Esophagus squamous epithelium (tissue), 5 donors: ENCODE measurements around the gene RAET1L. TPM values are rescaled to one million over a fixed set of nuclear protein-coding genes. Genes with fewer than 3 reads are reported as not detected.
A peak's percentile ranks its signal among the peaks of the same experiment; 100 is the strongest.

Source experiments
- DNase-seq: peaks from one replicate; lab custom pipeline; 2025; lab: John Stamatoyannopoulos, UW
- H3K27ac ChIP-seq, 4 donors: fragments of 200-600 bp; sonication (generic); one replicate each; pipeline ENCODE4 v1.5.1; 2016 to 2019; ENCODE audit warnings: mild to moderate bottlenecking in 1 of 4
- H3K27me3 ChIP-seq, 4 donors: fragments of 200-600 bp; sonication (generic); 1 replicate in 3 of 4; 2 replicates in 1 of 4; pipeline versions ENCODE4 v1.5.1 to v1.6.0; 2017 to 2021; ENCODE audit warnings: antibody characterized with exemption in 1 of 4
- H3K36me3 ChIP-seq, 3 donors: fragments of 200-600 bp; sonication (generic); one replicate each; pipeline ENCODE4 v1.5.1; 2016 to 2019
- H3K4me1 ChIP-seq, 3 donors: fragments of 200-600 bp; sonication (generic); one replicate each; pipeline ENCODE4 v1.5.1; 2017 to 2019
- H3K4me3 ChIP-seq, 4 donors: fragments of 200-600 bp; sonication (generic); 1 replicate in 3 of 4; 2 replicates in 1 of 4; pipeline ENCODE4 v1.5.1; 2016 to 2019; ENCODE audit warnings: mild to moderate bottlenecking in 2 of 4, moderate library complexity in 1 of 4
- H3K9me3 ChIP-seq, 3 donors: fragments of 200-600 bp; sonication (generic); one replicate each; pipeline ENCODE4 v1.5.1; 2016 to 2019
- CTCF ChIP-seq, 6 experiments: fragments of 450-650 bp in 4 of 6; fragments of 200-600 bp in 2 of 6; sonication (generic) in 2 of 6; IDR thresholded peaks; one replicate each; pipeline ENCODE4 v1.5.1; 2016 to 2019; ENCODE audit warnings: antibody characterized with exemption in 6 of 6, mild to moderate bottlenecking in 4 of 6, moderate library complexity in 4 of 6
- POLR2A ChIP-seq, 4 donors: fragments of 450-650 bp; IDR thresholded peaks; one replicate each; pipeline ENCODE4 v1.6.1; 2017; ENCODE audit warnings: antibody characterized with exemption in 4 of 4, mild to moderate bottlenecking in 4 of 4, moderate library complexity in 3 of 4
- WGBS, 2 donors: methylation state at CpG; one replicate each; pipeline ENCODE4 v1.1.5; 2018; 5-methylcytosine and 5-hydroxymethylcytosine counted together
- intact Hi-C: fragments of 100-400 bp; cut with DNase I; formaldehyde crosslinking; loops from one replicate; pipeline ENCODE4 v1.15.0; 2022
- total RNA-seq, 4 donors: library from RNA; depleted of rRNA; stranded (reverse); fragments of >200 nt; gene quantifications; one replicate each; pipeline ENCODE4 v1.1.0, GENCODE V29; 2016
- donor health status: DM: yes; HTN: yes; CAD: no.

The RAET1L gene
- total RNA-seq, 4 donors from 2014 or later: 14.5 to 99.5 (median 62.5) TPM

- WGBS, 2 donors: 1 to 8% methylated on average over 26 to 30 of the region's 32 CpGs
- H3K4me1 ChIP-seq: peaks cover 14 to 25% (median 16%) of the 10 kb centered on the region in 3 donors
- TF ChIP-seq CTCF (IDR thresholded peaks at IDR 0.05) (no peak), POLR2A (IDR thresholded peaks at IDR 0.05) (no peak)
- H3K9me3 ChIP-seq: peaks cover 0 to 18% (median 7%) of the 10 kb centered on the region in 3 donors
- no peak overlapping the region for H3K27ac ChIP-seq
- peak overlapping the region in 2 of 4 donors; percentile 30 to 58 for H3K4me3 ChIP-seq
- peaks cover 23 to 100% (median 56%) of the 10 kb centered on the region in 4 donors for H3K27me3 ChIP-seq
- intact Hi-C loops: no loop called here
- no peak for DNase-seq
- H3K36me3 ChIP-seq: no peaks in the 10 kb centered on the region
Observed at GRCh38 chr6:149990212-149990660, 35.1 kb downstream of the RAET1L start.

- Histone ChIP-seq H3K4me3 (no peak overlapping the region), H3K27me3 (peaks cover 23 to 96% (median 61%) of the 10 kb centered on the region in 4 donors), H3K27ac (no peak overlapping the region), H3K36me3 (no peaks in the 10 kb centered on the region), H3K4me1 (peaks cover 14 to 25% (median 16%) of the 10 kb centered on the region in 3 donors), H3K9me3 (peaks cover 0 to 18% (median 7%) of the 10 kb centered on the region in 3 donors)
- TF ChIP-seq POLR2A (IDR thresholded peaks at IDR 0.05): no peak
- TF ChIP-seq CTCF (IDR thresholded peaks at IDR 0.05): no peak
- intact Hi-C loops: no loop called here
- DNase-seq: no peak
- 9 to 20% methylated on average over 15 to 17 of the region's 17 CpGs for WGBS, 2 donors
Observed at GRCh38 chr6:149988550-149989346, 36.6 kb downstream of the RAET1L start.

GRCh38 chr6:149987602-149988107 is 37.7 kb downstream of the RAET1L start:
- H3K36me3 ChIP-seq: no peaks in the 10 kb centered on the region
- H3K9me3 ChIP-seq: peaks cover 0 to 18% (median 7%) of the 10 kb centered on the region in 3 donors
- TF ChIP-seq POLR2A (IDR thresholded peaks at IDR 0.05) (no peak), CTCF (IDR thresholded peaks at IDR 0.05) (no peak)
- DNase-seq: no peak
- peaks cover 14 to 25% (median 16%) of the 10 kb centered on the region in 3 donors for H3K4me1 ChIP-seq
- no peak overlapping the region for H3K27ac ChIP-seq
- WGBS, 2 donors: 30 to 41% methylated on average over 2 of the region's 2 CpGs
- H3K27me3 ChIP-seq: peaks cover 23 to 93% (median 57%) of the 10 kb centered on the region in 4 donors
- intact Hi-C loops: no loop called here
- no peak overlapping the region for H3K4me3 ChIP-seq

GRCh38 chr6:149985481-149985937 is 39.8 kb downstream of the RAET1L start:
- Histone ChIP-seq H3K9me3 (peaks cover 0 to 18% (median 7%) of the 10 kb centered on the region in 3 donors), H3K4me1 (peaks cover 7 to 14% (median 8%) of the 10 kb centered on the region in 3 donors), H3K27ac (no peak overlapping the region), H3K36me3 (no peaks in the 10 kb centered on the region), H3K27me3 (peaks cover 23 to 93% (median 44%) of the 10 kb centered on the region in 4 donors), H3K4me3 (no peak overlapping the region)
- no peak for TF ChIP-seq POLR2A (IDR thresholded peaks at IDR 0.05)
- TF ChIP-seq CTCF (IDR thresholded peaks at IDR 0.05): no peak
- intact Hi-C loops: no loop called here
- DNase-seq: no peak
- 0% methylated on average over 2 to 3 of the region's 5 CpGs for WGBS, 2 donors

GRCh38 chr6:149984773-149985172 is 40.6 kb downstream of the RAET1L start:
- H3K9me3 ChIP-seq: peaks cover 0 to 18% (median 7%) of the 10 kb centered on the region in 3 donors
- no peaks in the 10 kb centered on the region for H3K36me3 ChIP-seq
- TF ChIP-seq CTCF (IDR thresholded peaks at IDR 0.05): no peak
- TF ChIP-seq POLR2A (IDR thresholded peaks at IDR 0.05): no peak
- intact Hi-C loops: no loop called here
- H3K27me3 ChIP-seq: peaks cover 23 to 91% (median 41%) of the 10 kb centered on the region in 4 donors
- H3K4me3 ChIP-seq: no peak overlapping the region
- peaks cover under 1 to 7% (median under 1%) of the 10 kb centered on the region in 3 donors for H3K4me1 ChIP-seq
- no peak overlapping the region for H3K27ac ChIP-seq
- 25 to 47% methylated on average over 1 to 5 of the region's 5 CpGs for WGBS, 2 donors
- DNase-seq: no peak
